HEK293T (cell line): Measurements from ENCODE around the gene NCMAP.

ENCODE experiments used
- ARNT ChIP-seq: fragments of 450-650 bp; IDR thresholded peaks from 2 replicates; pipeline ENCODE4 v1.6.1; 2017; ENCODE audit warnings: mild to moderate bottlenecking
- ELF4 ChIP-seq: fragments of 450-650 bp; IDR thresholded peaks from 2 replicates; pipeline ENCODE4 v1.6.1; 2017; ENCODE audit warnings: antibody characterized with exemption
- FOXK2 ChIP-seq: fragments of 450-650 bp; IDR thresholded peaks from 2 replicates; pipeline ENCODE4 v1.6.1; 2016; ENCODE audit warnings: mild to moderate bottlenecking
- HDGF ChIP-seq: fragments of 450-650 bp; IDR thresholded peaks from 2 replicates; pipeline ENCODE4 v1.6.1; 2017; ENCODE audit warnings: antibody characterized with exemption, borderline replicate concordance
- SP1 ChIP-seq: fragments of 450-650 bp; IDR thresholded peaks from 2 replicates; pipeline ENCODE4 v1.6.1; 2017
- SUZ12 ChIP-seq: fragments of 450-650 bp; IDR thresholded peaks from 2 replicates; pipeline ENCODE4 v1.6.1; 2016; ENCODE audit warnings: mild to moderate bottlenecking
- ZNF384 ChIP-seq: fragments of 450-650 bp; IDR thresholded peaks from 2 replicates; pipeline ENCODE4 v1.6.1; 2016
- TF ChIP-seq, protein P1 (sequence below): fragments of 450-650 bp; IDR thresholded peaks from 2 replicates; pipeline ENCODE4 v1.6.1; 2016

DNA sequence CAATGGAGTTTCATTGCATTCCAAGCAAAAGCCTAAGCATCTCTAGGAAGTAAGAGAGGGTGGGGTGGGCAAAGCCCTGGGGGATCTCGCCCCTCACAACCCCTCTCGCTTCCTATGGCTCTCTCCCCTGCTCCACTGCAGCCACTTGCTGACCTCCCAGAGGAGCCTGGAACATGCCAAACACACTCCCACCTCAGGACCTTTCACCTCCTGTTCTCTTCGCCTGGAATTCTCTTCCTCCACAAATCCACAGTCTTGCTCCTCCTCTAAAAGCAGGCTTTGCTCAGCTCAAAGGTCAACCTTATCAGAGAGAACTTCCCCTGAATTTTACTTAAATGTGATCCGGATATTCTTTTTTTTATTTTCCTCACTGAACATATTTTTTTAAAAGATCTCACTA, 66.3 kb downstream of the NCMAP start:
- no peak for TF ChIP-seq SP1
- TF ChIP-seq ELF4 = no peak
- TF ChIP-seq FOXK2 = no peak
- TF ChIP-seq SUZ12 = no peak
- TF ChIP-seq HDGF = no peak
- TF ChIP-seq, protein P1, sequence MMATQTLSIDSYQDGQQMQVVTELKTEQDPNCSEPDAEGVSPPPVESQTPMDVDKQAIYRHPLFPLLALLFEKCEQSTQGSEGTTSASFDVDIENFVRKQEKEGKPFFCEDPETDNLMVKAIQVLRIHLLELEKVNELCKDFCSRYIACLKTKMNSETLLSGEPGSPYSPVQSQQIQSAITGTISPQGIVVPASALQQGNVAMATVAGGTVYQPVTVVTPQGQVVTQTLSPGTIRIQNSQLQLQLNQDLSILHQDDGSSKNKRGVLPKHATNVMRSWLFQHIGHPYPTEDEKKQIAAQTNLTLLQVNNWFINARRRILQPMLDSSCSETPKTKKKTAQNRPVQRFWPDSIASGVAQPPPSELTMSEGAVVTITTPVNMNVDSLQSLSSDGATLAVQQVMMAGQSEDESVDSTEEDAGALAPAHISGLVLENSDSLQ = no peak
- TF ChIP-seq ZNF384 = no peak
- no peak for TF ChIP-seq ARNT
